Measurements from ENCODE around the gene L3MBTL4. TPM values are rescaled to one million over a fixed set of nuclear protein-coding genes. Genes with fewer than 3 reads are reported as not detected.
"Not testable (repeated sequence)": the region's sequence is repeated elsewhere in the genome, so short reads cannot be mapped to it uniquely, and the experiment has no call there.

L3MBTL4 gene
- total RNA-seq, 2 experiments from 2014 or later, result 0.13 to 0.17 TPM

GRCh38 chr18:6259324-6259723 is 155.4 kb downstream of the L3MBTL4 start:
- POLR2A ChIA-PET, CTCF ChIA-PET: not testable (repeated sequence)

GRCh38 chr18:6257950-6258349 is 156.8 kb downstream of the L3MBTL4 start:
- ChIA-PET POLR2A (no interaction called here), CTCF (no interaction called here)

- ChIA-PET CTCF (no interaction called here), POLR2A (no interaction called here)
Measured at GRCh38 chr18:6256521-6256920, 158.2 kb downstream of the L3MBTL4 start.

- POLR2A ChIA-PET, result no interaction called here
- CTCF ChIA-PET, result no interaction called here
Measured at GRCh38 chr18:6255886-6256285, 158.8 kb downstream of the L3MBTL4 start.

DNA sequence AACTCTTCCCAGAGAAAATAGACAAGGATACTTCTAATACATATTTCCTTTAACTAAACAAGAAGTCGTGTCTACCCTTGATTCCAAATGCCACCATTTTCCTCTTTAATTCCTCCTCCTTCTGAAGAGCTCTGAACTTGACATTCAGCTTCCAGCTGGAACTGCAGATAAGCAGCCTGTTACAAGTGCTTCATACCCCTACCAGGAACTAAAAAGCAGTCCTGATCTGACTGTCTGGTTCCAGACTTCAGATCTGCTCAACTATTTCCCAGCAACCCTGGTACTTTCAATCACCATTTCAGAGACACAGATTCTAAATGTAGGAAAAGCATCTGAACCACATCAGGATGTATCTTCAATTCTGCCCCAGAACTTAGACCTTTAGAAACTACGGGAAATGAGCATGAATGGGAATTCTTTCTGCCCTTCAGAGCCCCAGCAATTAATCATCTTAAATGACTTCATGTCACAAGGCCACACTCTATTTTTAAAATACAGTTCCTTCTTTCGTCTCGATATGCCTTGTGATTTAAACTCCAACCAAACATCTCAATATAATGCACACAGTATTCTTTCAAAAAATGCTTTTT is 159.5 kb downstream of the L3MBTL4 start:
- CTCF ChIA-PET, result no interaction called here
- POLR2A ChIA-PET, result no interaction called here

DNA sequence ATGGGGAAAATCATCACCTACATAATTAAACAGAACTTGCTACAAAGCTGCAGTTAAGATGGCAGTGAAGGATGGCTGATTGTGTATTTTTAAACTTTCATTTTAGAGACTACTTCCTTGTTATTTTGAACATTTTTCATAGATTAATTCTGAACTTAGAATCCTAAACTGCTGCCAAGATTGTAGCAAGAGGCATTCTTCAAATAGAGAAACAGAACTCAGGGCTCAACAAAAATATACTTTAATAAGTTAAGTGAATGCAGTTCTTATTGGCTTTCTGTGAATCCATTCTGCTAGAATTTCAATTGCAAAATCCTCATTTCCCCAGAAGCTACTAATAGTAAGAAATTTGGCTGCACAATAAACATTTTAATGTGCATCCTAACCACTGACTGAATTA is 160.3 kb downstream of the L3MBTL4 start:
- ChIA-PET CTCF (no interaction called here), POLR2A (no interaction called here)

DNA sequence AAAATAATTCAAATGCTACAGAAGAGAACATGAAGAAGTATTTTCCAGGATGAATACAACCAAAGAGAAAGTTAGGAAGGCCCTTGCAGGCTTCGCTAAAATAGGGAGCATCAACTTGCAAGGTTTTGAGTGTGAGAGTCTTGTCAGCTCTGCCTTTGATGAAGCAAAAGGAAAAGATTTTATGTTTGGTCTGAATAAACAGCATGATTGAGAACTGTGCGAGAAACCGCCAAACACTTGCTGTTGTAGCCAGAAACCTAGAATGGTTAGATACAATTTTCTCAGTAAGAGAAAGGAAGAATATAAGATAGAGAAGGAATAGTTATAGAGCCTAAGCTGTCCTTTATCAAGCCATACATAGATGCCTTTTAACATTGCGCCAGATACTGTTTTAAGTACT is 163.6 kb downstream of the L3MBTL4 start:
- POLR2A ChIA-PET, result no interaction called here
- CTCF ChIA-PET, result no interaction called here

GRCh38 chr18:6249788-6250187 is 164.9 kb downstream of the L3MBTL4 start:
- ChIA-PET CTCF (no interaction called here), POLR2A (no interaction called here)

DNA sequence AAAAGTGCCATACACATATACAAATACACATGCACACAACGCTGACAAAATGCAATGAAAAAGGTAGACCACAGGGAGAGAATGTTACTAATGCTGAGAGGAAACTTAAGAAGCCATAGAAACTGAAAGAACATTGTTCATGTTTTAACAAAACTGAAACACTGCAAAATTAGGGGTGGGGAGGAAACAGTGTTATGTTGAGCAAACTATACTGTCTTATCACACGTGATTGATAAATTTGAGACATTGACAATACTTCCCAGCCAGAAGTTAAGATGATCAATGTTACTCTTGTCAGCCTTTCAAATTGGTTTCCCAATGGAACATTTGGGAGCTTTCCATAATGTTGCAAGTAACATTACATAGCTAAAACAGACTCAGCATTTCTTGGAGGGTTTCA is 165.5 kb downstream of the L3MBTL4 start:
- POLR2A ChIA-PET, result no interaction called here
- CTCF ChIA-PET, result no interaction called here

- ChIA-PET CTCF (no interaction called here), POLR2A (no interaction called here)
Measured at GRCh38 chr18:6248017-6248416, 166.7 kb downstream of the L3MBTL4 start.

DNA sequence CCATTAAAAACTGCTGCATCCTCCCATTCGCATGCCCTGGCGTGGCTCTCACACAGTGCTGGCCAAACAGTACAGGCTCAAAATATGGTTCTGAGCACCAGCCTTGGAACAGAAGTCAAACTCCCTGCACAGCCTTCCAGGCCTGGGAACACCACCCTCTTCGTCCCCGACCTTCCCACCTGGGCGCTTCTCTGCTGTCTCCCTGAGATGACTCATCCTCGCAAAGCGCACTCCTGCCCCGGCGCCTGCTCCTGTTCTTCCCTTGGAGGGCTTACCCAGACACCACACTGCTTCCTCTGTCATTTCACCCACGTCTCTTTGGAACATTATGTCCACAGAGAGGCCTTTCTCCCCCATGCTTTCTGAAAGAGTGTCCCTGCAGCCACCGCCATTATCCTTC is 172.7 kb downstream of the L3MBTL4 start:
- POLR2A ChIA-PET, result no interaction called here
- CTCF ChIA-PET, result no interaction called here

GRCh38 chr18:6239716-6240115 is 175.0 kb downstream of the L3MBTL4 start:
- ChIA-PET CTCF (interaction anchor here (0.6 kb wide), 1 partner anchor 653 kb away, joined by 3 read pairs; no protein-coding TSS in a partner anchor), POLR2A (no interaction called here)

DNA sequence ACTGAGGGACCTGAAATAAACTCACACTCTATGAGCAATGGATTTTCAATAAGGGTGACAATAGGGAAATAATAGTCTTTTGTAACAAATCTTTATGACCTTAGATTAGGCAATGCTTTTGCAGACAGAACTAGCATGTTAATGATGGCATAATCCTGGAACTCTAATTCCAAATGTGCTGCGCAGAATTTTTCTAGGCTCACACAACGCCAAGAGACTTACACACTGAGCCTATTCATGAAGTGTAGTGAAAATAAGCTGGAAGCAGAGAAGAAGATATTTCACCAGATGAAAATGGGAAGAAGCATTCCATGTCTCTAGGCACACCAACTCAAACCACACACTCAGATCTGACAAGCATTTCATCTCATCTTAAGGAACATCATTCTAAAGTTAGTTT is 178.5 kb downstream of the L3MBTL4 start:
- ChIA-PET CTCF (no interaction called here), POLR2A (no interaction called here)

DNA sequence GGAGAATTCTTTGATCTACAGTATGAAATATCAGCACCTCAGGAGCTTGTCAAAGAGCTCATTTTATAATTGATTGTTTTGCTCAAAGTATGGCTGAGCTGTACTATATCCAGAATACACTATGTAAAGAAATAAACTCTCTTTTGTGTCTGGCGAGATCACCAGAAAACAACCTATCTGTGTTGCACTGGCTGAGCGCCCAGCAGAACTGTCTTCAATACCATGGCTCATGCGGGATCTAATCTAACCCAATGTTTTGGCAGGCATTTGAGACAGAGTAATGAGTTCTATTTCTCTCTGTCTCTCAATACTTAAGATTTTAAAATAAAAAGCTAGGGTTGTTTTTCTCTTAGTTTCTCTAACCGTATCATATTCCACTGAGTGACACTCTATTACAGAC is 192.4 kb downstream of the L3MBTL4 start:
- POLR2A ChIA-PET, result no interaction called here

GRCh38 chr18:6221602-6222014 is 193.1 kb downstream of the L3MBTL4 start:
- ChIA-PET CTCF (no interaction called here), POLR2A (no interaction called here)

More for the DNA sequence above, 192.4 kb downstream of the L3MBTL4 start:
- CTCF ChIA-PET, result no interaction called here

- ChIA-PET POLR2A (no interaction called here), CTCF (no interaction called here)
Measured at GRCh38 chr18:6220129-6220528, 194.6 kb downstream of the L3MBTL4 start.

DNA sequence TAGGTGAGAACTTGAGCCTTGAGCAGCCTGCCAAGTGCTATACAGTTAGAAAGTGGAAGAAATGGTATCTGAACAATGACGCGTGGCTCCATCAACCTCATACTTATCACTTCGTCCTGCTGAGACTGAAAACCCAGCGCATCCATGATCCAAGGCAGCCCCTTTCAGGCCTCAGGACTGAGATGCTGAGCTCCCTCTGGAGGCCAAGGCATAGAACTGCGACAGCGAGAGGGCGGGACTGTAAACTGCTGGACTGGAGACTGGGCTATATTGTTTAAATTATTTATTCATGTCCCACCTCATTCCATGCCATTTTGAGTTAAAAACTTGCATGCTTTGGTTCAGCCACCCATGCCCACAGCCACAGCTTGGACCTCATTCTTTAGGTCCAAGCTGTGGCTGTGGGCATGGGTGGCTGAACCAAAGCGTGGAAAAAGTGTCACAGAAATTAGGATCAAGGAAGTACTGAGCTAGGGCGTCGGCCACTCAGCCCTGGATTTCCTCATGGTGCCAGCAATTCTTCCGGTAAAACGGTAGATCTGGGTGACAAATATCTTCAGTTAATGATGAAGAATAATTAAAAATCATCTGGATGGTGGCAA is 195.5 kb downstream of the L3MBTL4 start:
- CTCF ChIA-PET, result no interaction called here
- POLR2A ChIA-PET, result no interaction called here

GRCh38 chr18:6215888-6216287 is 198.8 kb downstream of the L3MBTL4 start:
- POLR2A ChIA-PET, result no interaction called here
- CTCF ChIA-PET, result no interaction called here

DNA sequence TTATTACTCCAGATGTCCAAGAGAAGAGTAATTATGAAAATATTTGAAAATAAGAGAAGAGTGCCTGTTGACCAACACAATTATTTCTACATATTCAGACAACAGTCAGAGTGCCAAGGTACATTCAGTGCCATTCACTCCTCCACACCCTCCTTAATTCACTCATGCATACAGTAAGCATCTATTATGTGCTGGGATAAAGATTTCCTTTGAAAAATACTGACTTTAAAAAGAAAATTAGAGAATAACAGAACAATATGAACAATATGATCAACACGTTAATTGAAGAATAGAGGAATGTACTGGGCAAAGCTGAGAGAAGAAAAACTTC is 203.6 kb downstream of the L3MBTL4 start:
- ChIA-PET CTCF (no interaction called here), POLR2A (no interaction called here)

DNA sequence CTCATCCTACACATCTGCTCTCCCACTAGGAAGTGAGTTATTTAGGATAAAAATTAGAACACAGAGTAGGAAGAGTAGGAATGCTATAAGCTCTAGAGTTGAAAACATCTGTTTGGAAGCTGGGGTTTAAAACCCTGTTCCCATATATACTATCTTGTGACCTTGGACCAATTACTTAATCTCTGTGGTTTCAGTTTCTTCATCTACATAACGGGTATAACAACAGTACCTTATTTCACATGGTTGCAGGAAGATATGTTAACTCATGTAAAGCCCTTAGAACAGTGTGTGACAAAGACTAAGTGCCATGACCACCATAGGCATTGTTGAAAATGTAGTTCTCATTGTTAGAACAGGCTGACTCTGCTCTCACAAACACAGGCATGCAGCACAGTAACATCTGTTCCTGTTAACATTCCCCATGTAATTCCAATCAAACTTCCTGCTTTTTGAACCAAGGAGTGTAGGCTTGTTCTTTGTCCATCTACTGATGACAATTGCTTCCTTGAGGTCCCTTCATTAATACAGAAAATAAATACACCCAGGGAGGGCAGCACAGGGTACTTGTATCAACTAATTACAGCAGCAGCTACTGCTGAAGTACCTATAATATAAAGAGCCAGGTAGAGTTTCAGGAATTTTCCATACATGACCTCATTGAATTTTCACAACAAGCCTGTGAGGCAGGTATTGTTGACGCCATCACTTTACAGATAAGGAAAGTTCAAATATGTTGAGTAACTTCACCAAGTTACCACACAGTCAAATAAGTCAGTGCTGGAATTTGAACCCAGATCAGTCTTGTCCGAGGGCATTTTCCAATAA is 204.2 kb downstream of the L3MBTL4 start:
- ChIA-PET CTCF (no interaction called here), POLR2A (no interaction called here)

GRCh38 chr18:6207941-6208340 is 206.8 kb downstream of the L3MBTL4 start:
- ChIA-PET CTCF (no interaction called here), POLR2A (no interaction called here)

DNA sequence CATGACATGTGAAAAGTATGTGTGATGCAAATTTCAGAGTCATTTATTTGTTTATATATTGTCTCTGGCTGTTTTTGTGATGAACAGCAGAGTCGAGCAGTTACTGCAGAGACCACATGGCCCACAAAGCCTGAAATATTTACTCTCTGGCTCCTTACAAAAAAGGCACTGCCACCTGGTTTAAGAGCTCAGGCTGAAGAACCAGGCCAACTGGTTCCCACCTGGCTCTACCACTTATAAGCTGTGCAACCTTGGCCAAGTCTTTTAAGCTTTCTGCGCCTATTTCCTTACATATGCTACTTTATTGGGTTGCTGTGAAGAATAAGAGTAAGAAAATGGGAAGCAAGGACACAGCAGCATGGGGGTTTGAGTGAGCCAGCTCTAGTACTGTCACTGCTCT is 207.6 kb downstream of the L3MBTL4 start:
- POLR2A ChIA-PET, result no interaction called here

More for the DNA sequence above, 207.6 kb downstream of the L3MBTL4 start:
- CTCF ChIA-PET, result no interaction called here

Measured in activated CD8-positive, alpha-beta memory T cell treated with anti-CD3 and anti-CD28 coated beads for 36 hours (primary cell).